CD4-positive, alpha-beta T cell treated with Interleukin-4 for 1 hour (primary cell): Measurements from ENCODE around the gene RNASE3.
A peak's percentile ranks its signal among the peaks of the same experiment; 100 is the strongest.
"Not testable (repeated sequence)": the region's sequence is repeated elsewhere in the genome, so short reads cannot be mapped to it uniquely, and the experiment has no call there.

Experiments
- DNase-seq, 2 donors: peaks; one replicate each; pipeline ENCODE4 v3.0.0-alpha.2; 2020 to 2022

RNASE3 gene

GRCh38 chr14:20919038-20919756, 28.0 kb downstream of the RNASE3 start:
- peak in 1 of 2 donors; percentile 24 for DNase-seq

GRCh38 chr14:20923766-20924297, 32.6 kb downstream of the RNASE3 start:
- DNase-seq: not testable (repeated sequence)

GRCh38 chr14:20934148-20934762, 43.1 kb downstream of the RNASE3 start:
- DNase-seq: no peak

- DNase-seq: no peak
These were observed 44.3 kb downstream of the RNASE3 start for GRCh38 chr14:20935303-20935984.
